HEK293T (cell line): ENCODE results near the gene AGBL4.

ENCODE experiments used
- BHLHE40 ChIP-seq: fragments of 450-650 bp; IDR thresholded peaks from 2 replicates; pipeline ENCODE4 v1.6.1; 2016; ENCODE audit warnings: mild to moderate bottlenecking, moderate library complexity, borderline replicate concordance
- ELF4 ChIP-seq: fragments of 450-650 bp; IDR thresholded peaks from 2 replicates; pipeline ENCODE4 v1.6.1; 2017; ENCODE audit warnings: antibody characterized with exemption
- FOXA1 ChIP-seq: fragments of 450-650 bp; IDR thresholded peaks from 2 replicates; pipeline ENCODE4 v1.6.1; 2016; ENCODE audit warnings: mild to moderate bottlenecking
- FOXK2 ChIP-seq: fragments of 450-650 bp; IDR thresholded peaks from 2 replicates; pipeline ENCODE4 v1.6.1; 2016; ENCODE audit warnings: mild to moderate bottlenecking
- FOXM1 ChIP-seq: fragments of 450-650 bp; IDR thresholded peaks from 2 replicates; pipeline ENCODE4 v1.6.1; 2017; ENCODE audit warnings: mild to moderate bottlenecking, borderline replicate concordance
- L3MBTL2 ChIP-seq: fragments of 450-650 bp; conservative IDR thresholded peaks from 2 replicates; pipeline ENCODE4 v1.6.1; 2016; ENCODE audit warnings: mild to moderate bottlenecking
- LEF1 ChIP-seq: fragments of 450-650 bp; IDR thresholded peaks from 2 replicates; pipeline ENCODE4 v1.6.1; 2017; ENCODE audit warnings: mild to moderate bottlenecking, borderline replicate concordance
- NFRKB ChIP-seq: fragments of 450-650 bp; IDR thresholded peaks from 2 replicates; pipeline ENCODE4 v1.6.1; 2016; ENCODE audit warnings: mild to moderate bottlenecking, moderate library complexity
- SP1 ChIP-seq: fragments of 450-650 bp; IDR thresholded peaks from 2 replicates; pipeline ENCODE4 v1.6.1; 2017

DNA sequence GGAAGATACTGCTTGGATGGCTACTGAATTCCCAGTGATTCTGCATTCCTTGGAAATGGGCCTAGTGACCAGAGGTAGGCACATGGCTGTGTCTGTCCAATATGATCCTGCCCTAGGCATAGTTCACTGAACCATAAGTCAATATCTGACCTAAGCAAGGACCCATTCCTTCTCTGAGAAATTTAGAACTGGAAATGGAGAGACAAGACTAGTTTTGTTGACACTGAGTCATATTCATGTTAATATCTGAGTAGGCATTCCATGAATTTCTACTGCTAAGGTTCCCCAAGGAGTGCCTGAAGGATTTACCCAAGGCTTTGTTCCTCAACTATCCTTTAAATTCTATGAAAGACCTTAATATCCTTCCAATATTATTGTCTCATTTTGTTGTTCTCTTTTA is 917.3 kb downstream of the AGBL4 start:
- TF ChIP-seq BHLHE40 (no peak), LEF1 (no peak), ELF4 (no peak), SP1 (no peak), NFRKB (no peak), FOXK2 (no peak), L3MBTL2 (no peak), FOXM1 (no peak), FOXA1 (no peak)
